Activated CD8-positive, alpha-beta memory T cell treated with anti-CD3 and anti-CD28 coated beads, Interleukin-2, amount 50 U/mL, for 1 hour (primary cell): ENCODE data around the gene EXOC4.

ENCODE experiments used
- DNase-seq: peaks from one replicate; pipeline ENCODE4 v3.0.0-alpha.2; 2020; ENCODE audit errors: extremely low read depth

Gene EXOC4

DNA sequence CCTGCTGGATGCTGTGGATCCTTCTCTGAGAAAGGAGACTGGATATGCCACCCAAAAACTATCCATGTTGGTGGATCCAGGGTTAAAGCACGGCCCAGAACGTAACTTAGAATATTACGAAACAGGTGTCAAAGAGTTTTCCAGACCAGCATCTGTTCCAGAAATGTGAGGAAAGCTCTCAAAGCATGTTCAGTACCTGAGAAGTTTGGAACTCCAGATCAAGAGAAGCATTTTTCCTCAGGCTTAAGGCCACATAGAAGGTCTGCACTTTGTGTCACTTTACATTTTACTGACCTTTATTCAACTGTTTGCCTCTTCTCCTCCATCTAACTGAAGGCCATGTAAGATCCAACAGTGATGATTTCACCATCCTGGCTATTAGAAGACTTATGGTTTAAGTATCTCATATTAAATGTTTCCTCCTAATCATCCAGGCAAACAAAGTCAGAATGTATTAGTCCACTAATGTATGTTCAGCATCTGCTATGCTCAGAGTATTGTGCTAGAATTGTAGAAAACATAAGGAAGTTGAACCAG, 533.6 kb downstream of the EXOC4 start:
- DNase-seq, result no peak

- DNase-seq, result no peak
These were observed 537.1 kb downstream of the EXOC4 start for GRCh38 chr7:133789974-133790373.

GRCh38 chr7:133790911-133791310, 538.0 kb downstream of the EXOC4 start:
- DNase-seq, result no peak

GRCh38 chr7:133794479-133794878, 541.6 kb downstream of the EXOC4 start:
- DNase-seq, result no peak

- no peak for DNase-seq
These were observed 542.3 kb downstream of the EXOC4 start for GRCh38 chr7:133795068-133795665.

DNA sequence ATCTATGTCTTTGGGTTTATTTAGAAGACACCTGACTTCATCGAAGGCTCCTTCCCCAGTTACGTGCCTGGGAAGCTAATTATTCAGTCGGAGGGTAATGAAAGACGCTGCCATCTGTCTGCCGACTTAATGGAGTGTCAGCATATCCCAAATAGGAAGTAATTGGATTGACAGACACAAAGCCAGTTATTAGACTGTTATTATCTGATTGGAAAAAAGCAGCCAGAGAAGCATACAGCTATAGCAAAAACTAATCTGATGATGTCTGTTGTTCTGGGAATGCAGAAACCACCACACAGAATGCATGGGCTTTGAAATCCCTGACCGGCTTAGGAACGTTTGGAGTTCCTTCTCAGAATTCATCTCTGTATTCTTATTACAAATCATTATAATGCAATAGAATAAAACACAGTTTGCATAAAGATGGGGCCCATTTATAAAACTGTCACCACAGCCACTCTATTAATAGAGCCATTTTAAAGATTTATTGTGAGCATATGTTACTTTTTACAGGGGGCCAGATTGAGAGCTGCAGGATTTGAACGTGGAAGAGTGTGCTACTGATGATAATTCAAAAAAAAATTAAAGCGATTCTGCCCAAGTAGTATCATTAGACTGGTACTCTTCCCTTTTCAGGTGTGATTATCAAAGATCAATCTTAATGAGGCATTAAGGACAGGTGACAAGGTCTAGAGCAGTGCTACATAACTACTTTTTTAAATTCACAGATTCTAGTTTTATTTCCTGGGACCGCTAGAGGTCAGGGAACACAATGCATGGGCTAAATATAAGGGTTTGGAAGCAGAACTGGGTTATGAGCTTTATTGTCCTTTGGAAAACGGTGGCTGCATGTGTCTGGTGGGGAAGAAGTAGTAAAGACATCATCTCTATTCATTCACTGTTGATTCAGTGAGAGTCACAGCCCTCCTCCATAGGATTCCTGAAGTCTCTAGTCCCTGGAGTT, 544.2 kb downstream of the EXOC4 start:
- no peak for DNase-seq

- DNase-seq, result no peak
These were observed 545.1 kb downstream of the EXOC4 start for GRCh38 chr7:133797818-133798520.

DNA sequence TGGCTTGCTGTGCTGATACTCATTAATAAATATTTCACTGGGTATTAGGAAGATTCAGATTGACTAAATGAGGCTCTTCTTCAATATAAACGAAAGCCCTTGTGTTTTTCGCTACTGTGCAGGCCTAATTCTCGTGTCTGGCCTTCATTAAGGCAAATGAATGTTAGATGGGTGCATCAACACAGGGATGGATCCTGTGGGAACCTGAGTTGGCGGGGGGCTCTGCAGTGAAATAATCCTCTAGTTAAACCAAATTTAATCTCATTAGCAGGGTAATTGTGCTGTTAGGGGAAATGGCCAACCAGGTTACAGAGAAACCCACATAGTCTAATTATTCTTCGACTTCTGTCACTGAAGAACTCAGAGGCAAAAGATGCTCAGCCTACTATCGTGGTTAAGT, 548.5 kb downstream of the EXOC4 start:
- DNase-seq, result no peak

- DNase-seq, result no peak
These were observed 551.2 kb downstream of the EXOC4 start for GRCh38 chr7:133804127-133804526.

- DNase-seq, result no peak
These were observed 552.5 kb downstream of the EXOC4 start for GRCh38 chr7:133805426-133805825.

DNA sequence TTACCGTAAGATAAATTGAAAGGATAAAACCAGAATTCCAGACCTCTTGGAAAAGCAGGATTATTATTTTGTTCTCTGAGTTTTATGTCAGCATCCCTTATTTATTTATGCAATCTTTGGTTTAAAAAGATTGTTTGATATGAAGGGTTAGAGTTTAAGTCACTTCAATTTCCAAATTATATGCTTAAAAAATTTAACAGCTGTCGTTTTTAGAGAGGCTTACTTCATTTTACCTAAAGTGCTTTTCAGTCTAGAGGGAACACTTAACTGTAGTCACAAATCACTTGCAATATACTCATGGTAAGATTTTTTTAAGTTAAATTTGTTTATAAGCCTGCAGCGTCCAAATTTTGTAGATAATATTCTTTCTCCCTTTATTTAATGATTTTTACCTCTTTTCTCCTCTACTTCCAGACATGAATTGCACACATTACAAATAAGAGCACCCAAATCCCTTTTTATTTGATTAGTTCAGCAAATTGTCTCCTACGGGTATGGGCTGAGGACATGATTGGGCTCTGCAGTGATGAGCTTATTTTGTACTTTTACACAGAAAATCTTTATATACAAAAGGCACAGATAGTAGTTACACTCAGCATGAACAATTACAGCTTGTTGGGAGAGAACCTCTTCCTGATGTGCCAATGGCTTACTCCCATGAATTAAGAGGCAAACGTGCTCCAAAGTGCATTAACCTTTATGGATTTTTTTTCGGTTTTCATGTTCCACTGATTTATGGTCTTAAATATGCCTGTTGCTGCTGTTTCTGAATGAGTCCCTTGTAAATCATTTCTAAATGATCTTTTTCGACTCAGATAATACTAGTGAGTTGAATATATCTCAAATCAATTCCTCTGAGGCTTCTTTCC, 555.0 kb downstream of the EXOC4 start:
- DNase-seq, result no peak

GRCh38 chr7:133808493-133808866, 555.6 kb downstream of the EXOC4 start:
- DNase-seq, result no peak

DNA sequence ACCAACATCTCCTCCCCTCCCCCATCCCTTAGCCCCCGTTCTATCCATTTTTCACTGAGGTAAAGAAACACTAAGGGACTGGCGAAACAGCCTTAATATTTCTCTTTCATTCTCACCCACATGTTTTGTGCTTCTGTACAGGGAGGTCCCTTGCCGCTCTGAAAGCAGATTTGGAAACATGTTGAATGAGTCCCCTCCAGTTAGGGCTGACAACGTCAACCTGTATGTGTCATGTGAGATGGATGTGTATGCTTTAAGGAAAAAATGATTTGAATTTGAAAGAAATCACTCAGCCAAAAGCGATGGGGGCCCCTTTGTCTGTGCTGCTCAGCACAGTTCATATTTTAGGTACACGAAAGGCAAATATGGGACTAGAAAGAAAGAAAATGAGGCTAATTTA, 560.0 kb downstream of the EXOC4 start:
- no peak for DNase-seq

GRCh38 chr7:133815611-133816210, 562.8 kb downstream of the EXOC4 start:
- no peak for DNase-seq

- no peak for DNase-seq
These were observed 566.8 kb downstream of the EXOC4 start for GRCh38 chr7:133819695-133820094.

DNA sequence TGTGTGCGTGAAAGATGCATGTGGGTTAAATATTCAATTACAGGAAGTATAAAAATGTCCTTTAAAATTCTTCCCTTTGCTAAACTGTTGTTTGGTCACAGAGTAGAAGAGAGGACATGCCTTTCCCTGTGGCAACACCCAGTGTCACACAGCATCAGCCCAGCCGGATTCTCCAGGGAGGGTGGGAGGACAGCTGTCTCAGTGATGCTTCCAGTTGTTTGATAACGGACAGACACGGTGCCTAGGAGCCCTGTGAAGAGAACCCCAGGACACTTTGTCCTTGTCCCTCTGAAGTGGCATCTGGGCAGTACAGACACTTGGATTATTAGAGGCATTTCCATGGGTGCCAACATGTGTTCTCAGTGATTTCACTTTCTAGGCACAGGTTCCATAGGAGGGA, 567.7 kb downstream of the EXOC4 start:
- DNase-seq, result no peak

DNA sequence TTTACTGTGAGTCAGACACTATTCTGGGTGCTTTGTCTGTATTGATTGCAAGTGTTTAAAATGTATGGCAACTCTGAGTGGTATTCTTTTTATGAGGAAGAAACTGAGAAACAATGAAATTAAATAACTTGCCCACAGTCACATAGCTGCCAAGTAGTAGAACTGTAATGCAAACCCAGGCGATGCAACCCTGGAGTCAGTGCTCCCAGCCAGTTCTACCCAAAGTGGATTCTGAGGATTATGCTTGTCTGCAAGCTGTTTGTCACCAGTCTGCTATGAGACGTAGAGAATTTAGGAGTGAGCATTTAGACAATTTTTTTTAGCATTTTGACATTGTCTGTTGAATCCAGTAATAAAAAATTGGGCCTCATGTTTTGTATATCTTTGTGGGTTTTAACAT, 568.3 kb downstream of the EXOC4 start:
- no peak for DNase-seq

DNA sequence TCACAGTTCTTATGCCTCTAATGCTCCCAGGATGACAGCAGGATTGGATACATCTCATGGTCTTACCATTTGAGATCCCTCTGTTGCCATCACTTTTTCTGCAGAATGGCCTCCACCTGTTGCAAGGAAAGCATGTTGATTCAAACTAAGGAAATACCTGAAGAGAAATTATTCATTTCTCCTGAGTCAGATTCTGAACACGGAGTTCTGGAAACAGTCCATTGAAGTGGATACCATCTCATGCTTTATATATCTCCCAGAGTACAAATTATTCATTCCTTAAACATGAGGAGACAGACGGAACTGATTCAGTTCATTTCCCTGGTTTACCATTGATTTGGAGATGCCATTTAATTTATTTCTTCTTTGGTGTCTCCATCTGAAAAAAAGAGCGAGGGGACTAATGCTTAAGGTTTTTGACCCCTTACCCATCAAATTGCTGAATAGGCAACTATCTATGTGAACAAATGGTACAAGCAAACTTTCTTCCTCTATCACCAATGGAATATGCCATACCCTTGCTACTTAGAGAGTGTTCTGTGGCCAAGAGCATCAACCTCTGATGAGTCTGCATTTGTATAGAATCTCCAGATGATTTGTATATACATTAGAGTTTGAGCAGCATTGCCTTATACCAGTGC, 569.2 kb downstream of the EXOC4 start:
- DNase-seq, result no peak

DNA sequence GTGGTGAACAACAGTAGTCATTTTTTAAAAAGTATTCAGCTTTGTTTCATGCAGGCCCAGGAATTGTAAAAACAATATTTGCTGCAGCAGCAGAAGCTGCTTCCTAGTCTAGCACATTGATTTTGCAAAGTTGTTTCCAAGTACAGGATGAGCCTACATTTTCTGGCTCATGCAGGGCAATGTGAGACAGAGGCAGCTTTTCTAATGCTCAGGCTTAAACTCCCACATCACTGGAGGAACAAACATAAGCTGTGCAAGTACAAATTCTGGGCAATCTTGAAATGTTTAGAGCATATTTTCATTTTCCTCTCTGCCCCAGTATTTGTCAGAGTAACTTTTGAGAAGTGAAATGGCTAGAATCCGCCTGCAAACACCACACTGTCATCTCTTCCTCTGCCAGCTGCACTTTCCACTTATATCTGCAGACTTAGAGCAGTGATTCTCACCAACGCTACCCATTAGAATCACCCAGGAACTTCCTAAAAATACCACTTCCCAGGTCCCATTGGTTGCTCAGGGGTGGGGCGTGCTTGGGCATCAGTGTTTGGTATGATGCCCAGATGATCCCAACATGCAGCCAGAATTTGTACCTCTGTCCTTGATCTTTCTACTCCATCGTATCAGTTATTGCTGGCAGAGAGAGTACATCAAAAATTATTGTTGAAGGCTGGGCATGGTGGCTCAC, 570.1 kb downstream of the EXOC4 start:
- no peak for DNase-seq

DNA sequence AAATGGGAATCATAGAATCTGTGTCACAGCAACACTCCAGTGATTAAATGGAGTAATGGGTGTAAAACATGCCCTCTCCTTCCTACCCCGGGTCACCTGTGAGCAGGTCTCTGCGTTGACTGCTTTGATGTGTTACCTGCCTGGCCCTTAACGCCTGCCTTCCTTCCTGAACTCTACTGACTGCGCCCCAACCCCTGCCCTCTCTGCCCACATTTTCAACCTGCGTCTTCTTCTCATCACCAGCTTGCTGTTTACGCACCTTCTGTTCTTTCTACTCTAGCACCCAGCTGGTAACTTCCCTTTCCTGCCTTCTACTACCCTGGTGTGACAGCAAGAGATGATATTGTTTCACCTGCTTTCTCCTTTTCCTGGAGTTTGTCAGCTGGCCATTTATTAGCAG, 571.3 kb downstream of the EXOC4 start:
- DNase-seq, result no peak
